GM18868 (cell line): ENCODE data around the gene COL8A2.

Experiments
- ATAC-seq: cut with Tn5 transposase; IDR thresholded peaks from one replicate; pipeline ENCODE4 v1.9.1; 2021; ENCODE audit warnings: mild to moderate bottlenecking, moderate library complexity; ENCODE audit not compliant: unreplicated experiment

The COL8A2 gene

DNA sequence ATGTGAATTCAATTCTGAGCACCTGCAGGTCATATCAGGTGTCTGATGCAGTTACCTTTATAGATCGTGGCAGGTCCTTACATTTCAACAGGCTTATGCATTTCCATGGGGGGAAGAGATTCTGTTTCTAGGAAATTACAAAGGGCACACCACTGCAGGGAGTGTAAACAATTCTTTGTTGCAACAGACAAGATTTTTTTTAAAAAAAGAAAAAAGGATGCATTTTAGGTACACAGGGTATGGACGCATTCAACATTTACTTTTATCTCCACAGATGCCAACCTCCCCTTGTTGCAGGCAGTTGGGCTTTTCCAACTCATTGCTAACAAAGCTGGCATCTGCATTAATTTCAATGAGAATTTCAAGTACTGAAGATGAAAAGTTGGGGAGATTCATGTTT, 54.7 kb downstream of the COL8A2 start:
- ATAC-seq, result no peak

DNA sequence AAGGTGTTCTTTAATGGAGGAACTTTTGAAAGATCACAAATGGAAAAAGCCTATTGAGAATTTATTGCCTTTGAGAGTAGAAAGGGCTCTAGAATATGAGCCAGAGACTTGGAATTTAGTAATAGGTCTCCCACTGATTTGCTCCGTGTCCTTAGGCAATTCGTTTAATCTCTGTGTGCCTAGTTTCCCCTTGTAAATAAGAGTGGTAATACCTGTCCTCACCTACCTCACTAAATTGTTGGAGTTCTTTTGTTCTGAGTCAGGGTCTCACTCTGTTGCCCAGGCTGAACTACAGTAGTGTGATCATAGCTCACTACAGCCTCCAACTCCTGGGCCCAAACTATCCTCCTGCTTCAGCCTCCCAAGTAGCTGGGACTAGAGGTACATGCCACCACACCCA, 56.2 kb downstream of the COL8A2 start:
- ATAC-seq, result no peak

DNA sequence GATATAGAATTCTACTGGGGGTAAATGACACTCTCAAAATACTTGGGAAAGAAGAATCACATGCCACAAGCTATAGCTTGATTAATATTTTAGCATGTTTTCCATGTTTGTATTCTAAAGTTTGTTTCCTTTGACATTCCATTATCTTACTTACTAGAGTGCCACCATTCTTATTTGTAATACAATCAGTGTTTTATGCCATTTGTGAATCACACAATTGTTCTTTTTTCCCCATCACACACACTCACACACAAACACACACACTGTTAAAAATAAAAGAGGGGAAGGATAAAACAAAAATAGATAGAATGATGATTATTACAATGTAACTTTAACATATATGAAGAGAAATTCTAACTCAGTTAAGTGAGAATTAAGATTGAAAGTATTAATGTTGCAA, 57.2 kb downstream of the COL8A2 start:
- ATAC-seq, result no peak

DNA sequence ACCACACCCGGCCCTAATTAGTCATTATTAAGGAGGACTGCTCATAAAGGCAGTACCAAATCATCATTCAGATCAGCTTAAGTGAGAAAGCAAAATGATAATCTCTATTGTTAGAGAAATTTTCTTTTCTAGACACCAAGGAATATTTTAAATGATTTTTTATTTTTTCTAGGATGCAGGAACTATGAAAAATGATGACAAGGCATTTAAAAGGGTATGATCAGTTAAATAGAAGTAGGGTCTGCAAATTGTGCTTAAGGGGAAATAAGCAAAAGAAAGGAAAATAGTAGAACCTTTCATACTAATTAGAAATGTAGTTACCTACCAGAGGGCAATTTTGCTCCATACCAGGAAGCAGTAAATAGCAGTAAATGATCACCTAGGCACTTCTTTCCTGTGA, 62.7 kb downstream of the COL8A2 start:
- no peak for ATAC-seq

DNA sequence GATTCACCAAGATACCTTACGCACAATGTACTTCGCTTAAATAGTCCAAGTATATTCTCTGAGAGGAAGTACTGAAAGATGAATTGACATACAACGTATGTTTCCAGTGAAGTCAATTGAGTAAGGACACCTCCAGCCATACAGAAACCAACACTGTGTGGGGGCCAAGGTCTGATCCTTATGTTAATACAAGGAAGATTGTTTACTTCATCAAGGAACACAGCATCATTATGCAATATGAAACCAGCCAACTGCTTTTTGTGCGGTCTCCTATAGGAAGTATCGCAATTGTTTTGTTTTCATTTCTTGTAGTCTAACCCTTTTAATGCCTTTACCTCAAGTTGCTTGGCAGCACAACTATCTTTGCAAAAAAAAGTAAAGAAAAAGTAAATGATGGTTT, 69.3 kb downstream of the COL8A2 start:
- no peak for ATAC-seq

DNA sequence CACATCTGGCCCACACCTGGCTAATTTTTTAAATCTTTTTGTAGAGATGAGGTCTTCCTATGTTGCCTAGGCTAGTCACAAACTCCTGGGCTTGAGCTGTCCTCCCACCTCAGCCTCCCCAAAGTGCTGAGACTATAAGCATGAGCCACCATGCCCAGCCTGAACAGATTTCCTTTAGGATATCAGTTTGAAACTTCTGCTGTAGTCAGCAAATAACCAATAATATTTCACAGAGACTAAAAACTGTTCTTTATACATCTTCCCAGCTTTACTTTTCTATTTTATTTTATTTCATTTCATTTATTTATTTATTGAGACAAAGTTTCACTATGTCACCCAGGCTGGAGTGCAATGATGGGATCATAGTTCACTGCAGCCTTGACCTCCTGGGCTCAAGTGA, 71.0 kb downstream of the COL8A2 start:
- no peak for ATAC-seq

DNA sequence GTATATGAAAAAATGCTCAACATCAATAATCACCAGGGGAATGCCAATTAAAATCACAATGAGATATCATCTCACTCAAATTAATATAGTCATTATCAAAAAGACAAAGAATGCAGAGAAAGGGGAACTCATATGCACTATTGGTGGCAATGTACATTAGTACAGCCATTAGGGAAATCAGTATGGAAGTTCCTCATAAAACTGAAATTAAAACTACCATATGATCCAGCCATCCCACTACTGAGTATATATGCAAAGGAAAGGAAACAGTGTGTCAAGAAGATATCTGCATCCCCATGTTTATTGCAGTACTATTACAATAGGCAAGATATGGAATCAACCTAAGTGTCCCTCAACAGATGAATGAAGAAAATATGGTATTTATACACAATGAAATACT, 73.2 kb downstream of the COL8A2 start:
- no peak for ATAC-seq
